CD14-positive monocyte (primary cell): Measurements from ENCODE around the gene RTRAF. TPM values are rescaled to one million over a fixed set of nuclear protein-coding genes. Genes with fewer than 3 reads are reported as not detected.

Experiments used
- DNase-seq, 3 donors: peaks; one replicate each; pipeline ENCODE4 v3.0.0-alpha.2; 2011 to 2022
- H2AFZ ChIP-seq: 2 replicates; pipeline ENCODE4 v1.6.0; 2012; ENCODE audit warnings: mild to moderate bottlenecking, low read depth, low read length, inconsistent platforms; ENCODE audit not compliant: insufficient read depth, poor library complexity, severe bottlenecking
- H3K27ac ChIP-seq, 2 donors: 1 replicate in 1 of 2; 2 replicates in 1 of 2; pipeline ENCODE4 v1.5.1; 2012 to 2013; ENCODE audit warnings: low read length in 2 of 2, control low read depth in 1 of 2, inconsistent platforms in 1 of 2, low read depth in 1 of 2, mild to moderate bottlenecking in 1 of 2
- H3K27me3 ChIP-seq, 2 donors: one replicate each; pipeline versions ENCODE4 v1.6.0 to v1.6.1; 2011 to 2013; ENCODE audit warnings: low read length in 2 of 2; ENCODE audit not compliant: control insufficient read depth in 2 of 2, insufficient read depth in 2 of 2
- H3K36me3 ChIP-seq, 2 donors: replicated peaks in 1 of 2; 1 replicate in 1 of 2; 2 replicates in 1 of 2; pipeline versions ENCODE4 v1.5.1 to v1.6.1; 2012 to 2013; ENCODE audit warnings: low read length in 2 of 2, control low read depth in 1 of 2, inconsistent platforms in 1 of 2, mild to moderate bottlenecking in 1 of 2; ENCODE audit not compliant: insufficient read depth in 2 of 2, control insufficient read depth in 1 of 2
- H3K4me1 ChIP-seq, 2 donors: 1 replicate in 1 of 2; 2 replicates in 1 of 2; pipeline versions ENCODE4 v1.5.1 to v1.6.1; 2012 to 2013; ENCODE audit warnings: low read length in 2 of 2, control low read depth in 1 of 2, inconsistent platforms in 1 of 2, mild to moderate bottlenecking in 1 of 2, moderate library complexity in 1 of 2; ENCODE audit not compliant: insufficient read depth in 2 of 2, control insufficient read depth in 1 of 2
- H3K4me2 ChIP-seq: replicated peaks from 2 replicates; pipeline ENCODE3; 2012; ENCODE audit warnings: low read length, moderate library complexity, mild to moderate bottlenecking; ENCODE audit not compliant: poor library complexity, severe bottlenecking; ENCODE audit errors: extremely low read depth
- H3K4me3 ChIP-seq, 3 experiments: fragments of 200-600 bp in 1 of 3; sonication (generic) in 1 of 3; replicated peaks in 1 of 3; 1 replicate in 2 of 3; 2 replicates in 1 of 3; pipeline ENCODE4 v1.5.1; 2011 to 2013; ENCODE audit warnings: low read length in 3 of 3, mild to moderate bottlenecking in 3 of 3, control low read depth in 2 of 3, low read depth in 2 of 3, inconsistent platforms in 1 of 3, moderate library complexity in 1 of 3
- H3K79me2 ChIP-seq: 2 replicates; pipeline ENCODE4 v1.6.0; 2012; ENCODE audit warnings: mild to moderate bottlenecking, control low read depth, inconsistent platforms, low read length, moderate library complexity; ENCODE audit not compliant: insufficient read depth
- H3K9ac ChIP-seq: 2 replicates; pipeline ENCODE4 v1.6.0; 2017; ENCODE audit warnings: low read length, mild to moderate bottlenecking; ENCODE audit not compliant: insufficient read depth, poor library complexity, severe bottlenecking
- H3K9me3 ChIP-seq, 2 donors: replicated peaks in 1 of 2; 1 replicate in 1 of 2; 2 replicates in 1 of 2; pipeline versions ENCODE4 v1.5.1 to v1.6.1; 2012 to 2013; ENCODE audit warnings: low read length in 2 of 2, control low read depth in 1 of 2; ENCODE audit not compliant: control insufficient read depth in 1 of 2, insufficient read depth in 1 of 2
- H4K20me1 ChIP-seq: 2 replicates; pipeline ENCODE4 v1.6.0; 2012; ENCODE audit warnings: mild to moderate bottlenecking, low read length, control low read depth, moderate library complexity; ENCODE audit not compliant: insufficient read depth
- H3K27ac Mint-ChIP-seq, 7 donors: one replicate each; pipeline ENCODE4 v1.8.0; 2020; ENCODE audit warnings: mild to moderate bottlenecking in 7 of 7, mixed read lengths in 7 of 7, moderate library complexity in 6 of 7, inconsistent platforms in 2 of 7
- H3K27me3 Mint-ChIP-seq, 3 donors: one replicate each; pipeline ENCODE4 v1.8.0; 2021 to 2022; ENCODE audit warnings: low read depth in 3 of 3, mild to moderate bottlenecking in 3 of 3, mixed read lengths in 3 of 3, moderate library complexity in 3 of 3, inconsistent platforms in 1 of 3
- H3K36me3 Mint-ChIP-seq, 2 donors: one replicate each; pipeline ENCODE4 v1.8.0; 2020; ENCODE audit warnings: mixed read lengths in 2 of 2, inconsistent platforms in 1 of 2, mild to moderate bottlenecking in 1 of 2
- H3K4me1 Mint-ChIP-seq: one replicate; pipeline ENCODE4 v1.8.0; 2020; ENCODE audit warnings: mild to moderate bottlenecking, mixed read lengths
- H3K4me3 Mint-ChIP-seq, 2 donors: one replicate each; pipeline ENCODE4 v1.8.0; 2020; ENCODE audit warnings: mild to moderate bottlenecking in 2 of 2, mixed read lengths in 2 of 2, moderate library complexity in 1 of 2
- H3K9me3 Mint-ChIP-seq, 7 donors: one replicate each; pipeline ENCODE4 v1.8.0; 2020 to 2022; ENCODE audit warnings: mixed read lengths in 7 of 7, mild to moderate bottlenecking in 6 of 7, moderate library complexity in 6 of 7, inconsistent platforms in 2 of 7
- CTCF ChIP-seq: fragments of 200-600 bp; IDR thresholded peaks from one replicate; pipeline ENCODE4 v1.8.0; 2022; ENCODE audit warnings: antibody characterized with exemption, mild to moderate bottlenecking
- WGBS: methylation state at CpG from one replicate; pipeline ENCODE4 v1.1.5; 2013; ENCODE audit warnings: missing lambda C conversion rate; ENCODE audit not compliant: insufficient coverage; 5-methylcytosine and 5-hydroxymethylcytosine counted together
- intact Hi-C, 2 donors: fragments of 100-400 bp; cut with micrococcal nuclease; formaldehyde crosslinking; loops; one replicate each; pipeline versions ENCODE4 v1.15.0 to v1.15.1; 2023
- polyA plus RNA-seq, 3 donors: library from polyadenylated mRNA; depleted of rRNA in 1 of 3; unstranded in 2 of 3; stranded (reverse) in 1 of 3; fragments of 300-500 nt in 2 of 3; fragments of >200 nt in 1 of 3; fragmentation: Illumina TruSeq in 2 of 3; gene quantifications; 1 replicate in 2 of 3; 2 replicates in 1 of 3; pipeline ENCODE4 v1.2.3, GENCODE V29; 2012 to 2021

RTRAF gene
- polyA plus RNA-seq, 3 donors: 51.6 to 152 (median 149) TPM

GRCh38 chr14:52059649-52060048, 70.3 kb downstream of the RTRAF start:
- Mint-ChIP-seq H3K36me3 (no peaks in the 10 kb centered on the region), H3K27me3 (peaks cover 3 to 14% (median 5%) of the 10 kb centered on the region in 3 donors), H3K4me1 (peaks cover 2% of the 10 kb centered on the region), H3K4me3 (no peak overlapping the region), H3K27ac (no peak overlapping the region), H3K9me3 (peaks cover 0 to 2% (median 0%) of the 10 kb centered on the region in 7 donors)
- no peak for TF ChIP-seq CTCF
- Histone ChIP-seq H2AFZ (no peak overlapping the region), H3K79me2 (no peaks in the 10 kb centered on the region), H3K27ac (no peak overlapping the region), H3K36me3 (no peaks in the 10 kb centered on the region), H3K4me3 (no peak overlapping the region), H3K9ac (no peak overlapping the region), H3K4me2 (no peak overlapping the region), H3K27me3 (peaks cover 2 to 7% of the 10 kb centered on the region in 2 donors), H3K4me1 (no peaks in the 10 kb centered on the region), H4K20me1 (no peaks in the 10 kb centered on the region), H3K9me3 (no peaks in the 10 kb centered on the region)
- intact Hi-C loops: no loop called here
- no peak for DNase-seq

GRCh38 chr14:52060080-52060479, 70.7 kb downstream of the RTRAF start:
- intact Hi-C loops: no loop called here
- Histone ChIP-seq H3K9me3 (no peaks in the 10 kb centered on the region), H4K20me1 (no peaks in the 10 kb centered on the region), H2AFZ (no peak overlapping the region), H3K9ac (no peak overlapping the region), H3K4me2 (no peak overlapping the region), H3K79me2 (no peaks in the 10 kb centered on the region), H3K4me1 (no peaks in the 10 kb centered on the region), H3K4me3 (no peak overlapping the region), H3K36me3 (no peaks in the 10 kb centered on the region), H3K27ac (no peak overlapping the region), H3K27me3 (peaks cover 2 to 7% of the 10 kb centered on the region in 2 donors)
- Mint-ChIP-seq H3K4me1 (peaks cover 2% of the 10 kb centered on the region), H3K4me3 (no peak overlapping the region), H3K27ac (no peak overlapping the region), H3K36me3 (no peaks in the 10 kb centered on the region), H3K9me3 (peaks cover 0 to 2% (median 0%) of the 10 kb centered on the region in 7 donors), H3K27me3 (peaks cover 3 to 15% (median 5%) of the 10 kb centered on the region in 3 donors)
- TF ChIP-seq CTCF: no peak
- 83% methylated on average over 3 of the region's 6 CpGs for WGBS
- DNase-seq: no peak

Other genes starting within 250 kb of the RTRAF start
- 100 to 1,000 TPM in 2 of 3 donors, 10 to 100 TPM in 1; 42.7 to 151 (median 146) TPM for gene GNG2, start 128.9 kb upstream of the RTRAF start, polyA plus RNA-seq
- not detected for gene NID2, start 79.5 kb downstream of the RTRAF start, polyA plus RNA-seq